ENCODE measurements around the gene TH.

Gene TH

DNA sequence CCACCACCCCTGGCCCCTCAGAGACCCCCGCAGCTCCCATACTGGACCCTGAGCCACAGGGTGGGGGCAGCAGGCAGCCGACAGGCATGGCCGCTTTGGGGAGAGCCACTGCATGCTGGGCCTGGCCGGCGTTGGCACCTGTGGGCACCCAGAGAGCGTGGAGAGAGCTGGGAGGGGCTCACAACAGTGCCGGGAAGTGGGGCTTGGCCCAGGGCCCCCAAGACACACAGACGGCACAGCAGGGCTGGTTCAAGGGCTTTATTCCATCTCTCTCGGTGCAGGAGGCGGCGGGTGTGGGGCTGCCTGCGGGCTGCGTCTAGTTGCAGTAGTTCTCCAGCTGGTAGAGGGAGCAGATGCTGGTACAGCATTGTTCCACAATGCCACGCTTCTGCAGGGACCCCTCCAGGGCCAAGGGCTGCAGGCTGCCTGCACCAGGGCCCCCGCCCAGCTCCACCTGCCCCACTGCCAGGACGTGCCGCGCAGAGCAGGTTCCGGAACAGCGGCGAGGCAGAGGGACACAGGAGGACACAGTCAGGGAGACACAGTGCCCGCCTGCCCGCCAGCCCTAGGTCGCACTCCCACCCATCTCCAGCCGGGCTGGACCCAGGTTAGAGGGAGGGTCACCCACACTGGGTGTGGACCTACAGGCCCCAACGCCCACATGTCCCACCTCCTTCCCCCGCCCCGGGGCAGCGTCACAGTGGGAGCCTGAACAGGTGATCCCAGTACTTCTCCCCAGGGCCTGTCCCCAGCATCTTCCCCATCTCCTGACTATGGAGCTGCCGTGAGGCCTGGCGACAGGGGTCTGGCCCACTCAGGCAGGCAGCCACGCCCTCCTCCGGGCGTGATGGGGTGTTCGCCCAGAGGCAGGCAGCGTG, 11.8 kb downstream of the TH start:
- DNase-seq (ENCODE audit: low spot score) = no peak

DNA sequence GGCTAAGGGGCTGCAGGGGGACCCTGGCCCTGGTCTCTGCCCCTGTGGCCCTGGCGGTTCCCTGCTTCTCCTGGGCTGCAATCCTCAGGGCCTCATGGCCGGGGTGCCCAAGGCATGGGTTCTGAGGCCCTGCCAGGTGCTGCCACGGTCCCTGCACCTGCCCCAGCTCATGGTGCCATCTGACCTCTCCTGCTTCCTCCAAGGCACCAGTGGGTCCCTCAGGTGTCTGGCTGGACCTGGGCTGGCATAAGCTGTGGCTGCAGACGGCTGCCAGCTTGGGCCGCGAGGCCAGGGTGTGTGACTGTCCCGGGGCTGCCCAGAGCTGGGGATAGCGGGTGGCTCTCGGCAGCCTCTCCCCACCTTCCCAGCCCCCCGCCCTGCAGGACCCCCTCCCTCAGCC, 12.6 kb downstream of the TH start:
- no peak for DNase-seq (ENCODE audit: low spot score)

DNA sequence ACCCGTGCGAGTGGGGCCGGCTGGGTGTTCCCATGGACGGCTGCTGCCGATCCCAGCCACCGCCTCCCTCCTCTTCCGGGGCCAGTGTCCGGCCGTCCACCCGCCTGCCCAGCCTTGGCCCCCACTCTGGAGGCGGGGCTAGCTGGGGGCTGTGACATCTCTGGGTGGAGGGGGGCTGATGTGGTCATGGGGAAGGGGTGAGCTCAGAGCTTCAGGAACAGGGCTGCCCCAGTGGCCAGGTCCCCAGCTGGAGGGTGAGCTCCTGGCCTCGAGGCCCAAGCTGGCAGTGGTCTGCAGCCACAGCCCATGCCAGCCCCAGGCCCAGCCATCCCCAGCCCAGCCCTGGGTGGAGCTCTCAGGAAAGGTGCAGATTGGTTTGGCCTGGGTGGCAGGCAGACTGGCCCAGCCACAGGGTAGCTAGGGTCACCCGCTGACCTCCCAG, 13.3 kb downstream of the TH start:
- no peak for DNase-seq (ENCODE audit: low spot score)

- no peak for DNase-seq (ENCODE audit: low spot score)
Observed at GRCh38 chr11:2157294-2158040, 14.1 kb downstream of the TH start.

DNA sequence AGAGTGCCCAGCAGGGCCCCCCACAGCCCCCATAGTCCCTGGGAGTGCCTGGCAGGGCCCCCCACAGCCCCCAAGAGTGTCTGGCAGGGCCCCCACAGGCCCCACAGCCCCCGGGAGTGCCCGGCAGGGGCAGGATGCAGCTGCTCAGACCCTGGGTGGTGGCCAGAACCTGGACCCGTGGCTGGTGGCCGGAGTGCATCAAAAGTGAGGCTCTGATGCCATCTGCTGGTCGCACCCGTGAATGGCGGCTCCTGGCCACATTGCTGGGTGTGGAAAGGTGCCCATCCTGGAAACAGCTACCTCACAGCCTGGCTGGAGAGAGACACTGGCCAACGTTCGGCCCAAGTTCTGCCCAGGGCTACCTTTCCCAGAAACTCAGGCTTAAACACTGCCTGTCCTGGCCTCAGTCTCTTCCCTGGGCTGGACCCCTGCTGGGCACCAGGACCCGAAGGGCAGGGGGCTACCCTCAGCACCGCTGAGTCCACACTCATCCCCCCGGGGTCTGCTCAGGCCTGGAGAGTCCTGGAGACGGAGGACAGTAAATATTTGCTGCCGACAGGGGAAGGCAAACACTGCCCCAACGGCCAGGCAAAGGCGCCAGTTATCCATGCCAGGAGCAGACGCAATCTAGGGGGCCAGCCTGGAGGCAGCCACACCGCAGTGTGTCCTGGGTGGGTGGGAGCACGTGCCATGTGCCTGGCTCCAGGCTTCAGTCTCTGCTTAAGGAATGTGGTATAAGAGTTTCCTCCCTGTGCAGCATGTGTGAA, 15.0 kb downstream of the TH start:
- DNase-seq (ENCODE audit: low spot score) = peak; percentile 90

- no peak for DNase-seq (ENCODE audit: low spot score)
Observed at GRCh38 chr11:2155511-2155910, 16.1 kb downstream of the TH start.

DNA sequence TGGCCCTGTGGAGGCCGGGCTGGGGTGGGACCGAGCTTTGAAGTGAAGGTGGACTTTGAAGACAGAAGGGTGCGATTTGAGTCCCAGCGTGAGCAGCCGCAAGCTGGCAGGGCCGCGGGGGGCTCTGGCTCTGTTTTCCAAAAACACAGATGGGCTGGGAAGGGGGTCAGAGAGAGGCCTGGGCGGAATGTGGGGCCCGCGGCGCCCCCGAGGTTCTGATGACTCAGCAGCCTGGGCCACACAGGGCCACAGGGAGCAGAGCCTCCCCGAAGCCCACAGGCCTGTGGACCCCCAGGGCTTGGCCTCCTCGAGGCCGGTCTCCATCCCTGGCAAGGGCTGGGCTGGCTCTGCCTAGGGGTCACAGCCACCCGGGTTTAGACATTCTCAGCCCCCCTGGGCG, 16.7 kb downstream of the TH start:
- no peak for DNase-seq (ENCODE audit: low spot score)

DNA sequence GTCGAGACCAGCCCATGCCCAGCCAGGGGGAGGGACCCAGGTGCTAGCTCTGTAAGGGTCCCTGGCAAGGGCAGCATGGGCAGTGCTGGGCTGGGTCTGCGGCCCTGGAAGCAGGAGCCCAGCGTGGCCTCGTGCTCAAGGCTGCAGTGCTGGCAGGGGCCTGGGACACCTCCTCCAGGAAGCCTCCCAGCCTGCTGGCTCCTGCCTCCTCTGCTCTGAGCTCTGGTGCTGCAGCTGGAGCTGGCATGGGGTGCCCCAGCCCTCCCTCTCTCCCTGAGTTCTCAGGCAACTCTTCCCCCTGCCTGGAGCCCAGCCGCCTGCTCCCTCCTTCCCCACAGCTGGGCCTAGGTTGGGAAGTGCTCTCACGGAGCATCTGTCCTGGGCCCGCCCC, 17.4 kb downstream of the TH start:
- no peak for DNase-seq (ENCODE audit: low spot score)

- DNase-seq (ENCODE audit: low spot score) = no peak
Observed at GRCh38 chr11:2153581-2154194, 17.9 kb downstream of the TH start.

DNA sequence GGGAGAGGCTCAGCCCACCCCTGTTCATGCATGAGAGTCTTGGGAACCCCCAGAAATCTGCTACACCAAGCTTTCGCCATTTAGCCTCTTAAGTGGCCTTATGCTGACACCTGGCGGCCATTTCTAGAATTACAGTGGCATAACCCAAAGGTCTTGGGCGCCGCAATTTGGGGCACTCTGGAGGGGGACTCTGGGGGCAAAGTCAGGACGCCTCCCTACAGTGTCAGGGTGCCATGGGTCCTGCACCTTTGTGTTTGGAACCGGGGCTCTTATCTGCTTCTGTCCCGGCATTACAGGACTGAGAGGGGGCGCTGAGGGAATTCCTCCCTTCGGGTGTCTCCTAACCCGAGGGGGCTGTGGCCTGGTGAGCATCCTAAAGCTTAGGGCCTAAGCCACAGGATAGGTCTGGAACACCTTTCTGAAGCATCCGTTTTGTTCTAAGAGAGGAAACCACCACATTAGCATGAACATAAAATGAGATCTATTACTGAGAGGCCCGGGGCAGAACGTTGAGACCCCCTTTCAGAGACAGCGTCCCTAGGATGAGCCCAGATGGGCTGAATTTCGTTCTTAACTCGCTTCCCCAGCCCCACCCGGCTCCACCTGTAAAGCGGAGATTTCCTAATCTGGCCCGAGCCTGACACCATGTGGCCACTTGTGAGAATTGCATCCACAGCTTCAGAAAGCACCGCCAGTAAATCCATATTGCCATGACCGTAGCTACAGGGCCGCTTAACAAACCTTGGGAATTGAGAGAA, 19.9 kb downstream of the TH start:
- peak; percentile 87 for DNase-seq (ENCODE audit: low spot score)

DNA sequence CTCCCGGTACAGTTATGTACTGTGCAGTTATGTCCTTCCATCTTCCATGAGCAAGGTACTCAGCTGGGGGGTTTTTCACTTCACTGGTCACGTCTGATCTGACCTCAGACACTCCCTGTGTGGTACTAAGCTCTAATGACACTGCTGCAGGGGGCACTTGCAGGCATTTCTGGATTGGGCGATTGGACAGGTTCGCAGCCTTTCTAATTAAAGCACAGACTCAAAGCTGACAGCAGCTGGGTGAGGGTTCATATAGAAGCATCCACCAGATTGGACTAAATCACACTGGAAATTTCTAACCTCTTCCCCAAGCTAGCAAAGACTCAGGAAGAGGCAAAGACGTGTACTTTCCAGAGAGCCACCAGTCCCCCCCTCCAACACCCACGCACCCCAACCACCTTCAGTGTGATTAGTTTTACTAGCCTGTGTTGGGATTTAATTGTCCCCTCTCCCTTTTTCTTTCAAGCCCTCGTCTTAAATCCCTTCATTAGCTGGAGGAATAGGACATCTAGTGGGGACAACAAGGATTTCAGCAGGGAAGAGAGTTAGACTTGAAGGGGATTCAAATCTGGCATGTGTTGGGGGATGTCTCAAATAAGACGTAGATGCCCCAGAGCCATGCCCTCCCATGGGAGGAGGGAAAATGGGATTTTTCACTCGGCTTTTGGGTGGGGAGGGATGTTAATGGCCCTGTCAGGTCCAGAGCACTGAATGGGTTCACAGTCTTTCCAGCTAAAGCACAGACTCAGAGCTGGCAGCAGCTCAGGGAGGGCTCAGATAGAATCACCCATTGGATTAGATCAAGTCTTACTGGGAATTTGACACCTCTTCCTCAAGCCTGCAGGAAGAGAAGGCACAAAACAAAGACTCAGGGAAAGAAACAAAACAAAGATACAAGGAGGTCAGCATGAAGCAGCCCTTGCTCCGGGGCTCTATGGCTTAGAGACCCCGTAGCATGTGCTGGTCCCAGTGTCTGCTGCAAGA, 21.5 kb downstream of the TH start:
- no peak for DNase-seq (ENCODE audit: low spot score)

GRCh38 chr11:2149460-2149859, 22.2 kb downstream of the TH start:
- DNase-seq (ENCODE audit: low spot score) = no peak

GRCh38 chr11:2148595-2148994, 23.0 kb downstream of the TH start:
- no peak for DNase-seq (ENCODE audit: low spot score)

GRCh38 chr11:2147391-2147790, 24.2 kb downstream of the TH start:
- DNase-seq (ENCODE audit: low spot score) = no peak

GRCh38 chr11:2146051-2146450, 25.6 kb downstream of the TH start:
- DNase-seq (ENCODE audit: low spot score) = no peak

GRCh38 chr11:2144544-2145248, 26.9 kb downstream of the TH start:
- no peak for DNase-seq (ENCODE audit: low spot score)

- DNase-seq (ENCODE audit: low spot score) = no peak
Observed at GRCh38 chr11:2143799-2144543, 27.6 kb downstream of the TH start.

- DNase-seq (ENCODE audit: low spot score) = no peak
Observed at GRCh38 chr11:2143477-2143798, 28.2 kb downstream of the TH start.

- no peak for DNase-seq (ENCODE audit: low spot score)
Observed at GRCh38 chr11:2142762-2143202, 28.8 kb downstream of the TH start.
